Measurements from ENCODE around the gene FCRLA. TPM values are rescaled to one million over a fixed set of nuclear protein-coding genes. Genes with fewer than 3 reads are reported as not detected.
A peak's percentile ranks its signal among the peaks of the same experiment; 100 is the strongest.

FCRLA gene
- total RNA-seq, 1 experiment from 2014 or later: 0.15 TPM

GRCh38 chr1:161727256-161727924 is 20.4 kb downstream of the FCRLA start (continued):
- TF ChIP-seq, protein P1, sequence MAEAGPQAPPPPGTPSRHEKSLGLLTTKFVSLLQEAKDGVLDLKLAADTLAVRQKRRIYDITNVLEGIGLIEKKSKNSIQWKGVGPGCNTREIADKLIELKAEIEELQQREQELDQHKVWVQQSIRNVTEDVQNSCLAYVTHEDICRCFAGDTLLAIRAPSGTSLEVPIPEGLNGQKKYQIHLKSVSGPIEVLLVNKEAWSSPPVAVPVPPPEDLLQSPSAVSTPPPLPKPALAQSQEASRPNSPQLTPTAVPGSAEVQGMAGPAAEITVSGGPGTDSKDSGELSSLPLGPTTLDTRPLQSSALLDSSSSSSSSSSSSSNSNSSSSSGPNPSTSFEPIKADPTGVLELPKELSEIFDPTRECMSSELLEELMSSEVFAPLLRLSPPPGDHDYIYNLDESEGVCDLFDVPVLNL (CRISPR knock-in tag; IDR thresholded peaks at IDR 0.05; ENCODE audit: borderline replicate concordance, low read depth): no peak
- TF ChIP-seq E2F5 (CRISPR knock-in tag; IDR thresholded peaks at IDR 0.05): 0 out of 2 replicates have a peak, but pooled peaks have one; percentile 17
- no peak for TF ChIP-seq TEAD4 (CRISPR knock-in tag; IDR thresholded peaks at IDR 0.05)
- no peak for TF ChIP-seq EMX1 (CRISPR knock-in tag; IDR thresholded peaks at IDR 0.05)
- peak; percentile 42; the same call in 1 of the 2 replicates for TF ChIP-seq FOXP1 (CRISPR knock-in tag; IDR thresholded peaks at IDR 0.05; ENCODE audit: borderline replicate concordance)
- TF ChIP-seq KAT7 (CRISPR knock-in tag; IDR thresholded peaks at IDR 0.05; ENCODE audit: borderline replicate concordance): no peak

- POLR2A ChIA-PET: no interaction called here
Measured at GRCh38 chr1:161728376-161729226, 21.6 kb downstream of the FCRLA start.

GRCh38 chr1:161730050-161730564 is 23.1 kb downstream of the FCRLA start:
- Mint-ChIP-seq H3K4me1 (peaks cover 33% of the 10 kb centered on the region), H3K27ac (no peak overlapping the region), H3K36me3 (no peaks in the 10 kb centered on the region), H3K4me3 (no peak overlapping the region), H3K9me3 (no peaks in the 10 kb centered on the region), H3K27me3 (ENCODE audit: low read depth) (peaks cover 35% of the 10 kb centered on the region)
- DNase-seq (ENCODE audit: low spot score) (no peak), ATAC-seq (no peak)
- CTCF ChIA-PET: interaction anchor here (1.5 kb wide), 1 partner anchor 11 kb away, joined by 7 read pairs; no protein-coding TSS in a partner anchor
- POLR2A ChIA-PET: no interaction called here
- no peak for TF ChIP-seq ZNF416 (CRISPR knock-in tag; IDR thresholded peaks at IDR 0.05)
- TF ChIP-seq OVOL2 (CRISPR knock-in tag; IDR thresholded peaks at IDR 0.05; ENCODE audit: borderline replicate concordance): no peak
- TF ChIP-seq TEAD4 (CRISPR knock-in tag; IDR thresholded peaks at IDR 0.05): no peak
- TF ChIP-seq RELA (CRISPR knock-in tag; IDR thresholded peaks at IDR 0.05; ENCODE audit: borderline replicate concordance): no peak
- no peak for TF ChIP-seq KAT7 (CRISPR knock-in tag; IDR thresholded peaks at IDR 0.05; ENCODE audit: borderline replicate concordance)
- no peak for TF ChIP-seq ESRRA (CRISPR knock-in tag; IDR thresholded peaks at IDR 0.05; ENCODE audit: borderline replicate concordance)
- no peak for TF ChIP-seq PRRX2 (CRISPR knock-in tag; IDR thresholded peaks at IDR 0.05)
- no peak for TF ChIP-seq ZMAT4 (CRISPR knock-in tag; IDR thresholded peaks at IDR 0.05)
- no peak for TF ChIP-seq RORB (CRISPR knock-in tag; IDR thresholded peaks at IDR 0.05)
- TF ChIP-seq IRF1 (CRISPR knock-in tag; IDR thresholded peaks at IDR 0.05): no peak
- no peak for TF ChIP-seq ZBTB21 (CRISPR knock-in tag; IDR thresholded peaks at IDR 0.05; ENCODE audit: borderline replicate concordance)
- TF ChIP-seq MXD4 (CRISPR knock-in tag; IDR thresholded peaks at IDR 0.05; ENCODE audit: borderline replicate concordance): no peak
- no peak for TF ChIP-seq MYBL2 (CRISPR knock-in tag; IDR thresholded peaks at IDR 0.05)
- TF ChIP-seq SOX15 (CRISPR knock-in tag; IDR thresholded peaks at IDR 0.05): no peak
- no peak for TF ChIP-seq CREB1 (CRISPR knock-in tag; IDR thresholded peaks at IDR 0.05)
- TF ChIP-seq SMAD3 (CRISPR knock-in tag; IDR thresholded peaks at IDR 0.05; ENCODE audit: borderline replicate concordance): no peak

More at GRCh38 chr1:161728376-161729226, 21.6 kb downstream of the FCRLA start:
- peaks cover 50% of the 10 kb centered on the region for H3K27me3 Mint-ChIP-seq (ENCODE audit: low read depth)
- CTCF ChIA-PET: interaction anchor here (1.1 kb wide), 1 partner anchor 10 kb away, joined by 6 read pairs; no protein-coding TSS in a partner anchor
- ATAC-seq (no peak), DNase-seq (ENCODE audit: low spot score) (no peak)
- H3K4me3 Mint-ChIP-seq: peak overlapping the region; percentile 90
- H3K9me3 Mint-ChIP-seq: no peaks in the 10 kb centered on the region
- no peaks in the 10 kb centered on the region for H3K36me3 Mint-ChIP-seq
- peaks cover 36% of the 10 kb centered on the region for H3K4me1 Mint-ChIP-seq
- H3K27ac Mint-ChIP-seq: no peak overlapping the region
- TF ChIP-seq, protein P2, sequence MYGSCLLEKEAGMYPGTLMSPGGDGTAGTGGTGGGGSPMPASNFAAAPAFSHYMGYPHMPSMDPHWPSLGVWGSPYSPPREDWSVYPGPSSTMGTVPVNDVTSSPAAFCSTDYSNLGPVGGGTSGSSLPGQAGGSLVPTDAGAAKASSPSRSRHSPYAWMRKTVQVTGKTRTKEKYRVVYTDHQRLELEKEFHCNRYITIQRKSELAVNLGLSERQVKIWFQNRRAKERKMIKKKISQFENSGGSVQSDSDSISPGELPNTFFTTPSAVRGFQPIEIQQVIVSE (CRISPR knock-in tag; IDR thresholded peaks at IDR 0.05; ENCODE audit: borderline replicate concordance): no peak
- no peak for TF ChIP-seq SOX15 (CRISPR knock-in tag; IDR thresholded peaks at IDR 0.05)
- no peak for TF ChIP-seq CREB1 (CRISPR knock-in tag; IDR thresholded peaks at IDR 0.05)
- TF ChIP-seq E2F5 (CRISPR knock-in tag; IDR thresholded peaks at IDR 0.05): no peak
- no peak for TF ChIP-seq NFATC4 (CRISPR knock-in tag; IDR thresholded peaks at IDR 0.05)
- TF ChIP-seq, protein P3, sequence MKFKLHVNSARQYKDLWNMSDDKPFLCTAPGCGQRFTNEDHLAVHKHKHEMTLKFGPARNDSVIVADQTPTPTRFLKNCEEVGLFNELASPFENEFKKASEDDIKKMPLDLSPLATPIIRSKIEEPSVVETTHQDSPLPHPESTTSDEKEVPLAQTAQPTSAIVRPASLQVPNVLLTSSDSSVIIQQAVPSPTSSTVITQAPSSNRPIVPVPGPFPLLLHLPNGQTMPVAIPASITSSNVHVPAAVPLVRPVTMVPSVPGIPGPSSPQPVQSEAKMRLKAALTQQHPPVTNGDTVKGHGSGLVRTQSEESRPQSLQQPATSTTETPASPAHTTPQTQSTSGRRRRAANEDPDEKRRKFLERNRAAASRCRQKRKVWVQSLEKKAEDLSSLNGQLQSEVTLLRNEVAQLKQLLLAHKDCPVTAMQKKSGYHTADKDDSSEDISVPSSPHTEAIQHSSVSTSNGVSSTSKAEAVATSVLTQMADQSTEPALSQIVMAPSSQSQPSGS (CRISPR knock-in tag; IDR thresholded peaks at IDR 0.05; ENCODE audit: borderline replicate concordance, low read depth): no peak
- TF ChIP-seq NR1H2 (CRISPR knock-in tag; IDR thresholded peaks at IDR 0.05): no peak
- no peak for TF ChIP-seq TEAD1 (CRISPR knock-in tag; IDR thresholded peaks at IDR 0.05)
